ENCODE measurements around the gene DOCK4.

The DOCK4 gene

DNA sequence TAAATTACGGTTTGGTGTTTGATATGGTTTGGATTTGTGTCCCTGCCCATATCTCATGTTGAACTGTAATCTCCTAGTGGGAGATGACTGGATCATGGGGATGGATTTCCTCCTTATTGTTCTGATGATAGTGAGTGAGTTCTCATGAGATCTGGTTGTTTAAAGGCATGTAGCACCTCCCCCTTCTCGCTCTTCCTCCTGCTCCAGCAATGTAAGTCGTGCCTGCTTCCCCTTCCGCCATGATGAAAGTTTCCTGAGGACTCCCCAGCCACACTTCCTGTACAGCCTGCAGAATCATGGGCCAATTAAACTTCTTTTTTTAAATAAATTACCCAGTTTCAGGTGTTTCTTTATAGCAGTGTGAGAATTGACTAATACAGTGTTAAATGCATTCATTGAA lies 116.6 kb downstream of the DOCK4 start:
- Histone ChIP-seq H3K27ac (ENCODE audit: low read depth, low read length) (no peak overlapping the region), H3K9ac (ENCODE audit: low read length) (no peak overlapping the region), H3K9me2 (replicated peaks; ENCODE audit: insufficient read depth, low read length) (no peaks in the 10 kb centered on the region), H3K9me3 (ENCODE audit: insufficient read depth, low read length) (no peaks in the 10 kb centered on the region), H3K79me2 (ENCODE audit: insufficient read depth, low read length) (no peaks in the 10 kb centered on the region), H3K27me3 (ENCODE audit: low read length) (no peaks in the 10 kb centered on the region), H3K36me3 (ENCODE audit: low read length) (no peaks in the 10 kb centered on the region), H3F3A (ENCODE audit: insufficient read depth) (no peaks in the 10 kb centered on the region), H2AFZ (ENCODE audit: low read depth, low read length, severe bottlenecking) (no peak overlapping the region), H3K4me2 (ENCODE audit: low read depth, low read length, poor library complexity, severe bottlenecking) (no peak overlapping the region), H4K20me1 (ENCODE audit: low read depth, low read length) (no peaks in the 10 kb centered on the region), H3K4me3 (ENCODE audit: insufficient read depth, low read length, poor library complexity, severe bottlenecking) (no peak overlapping the region)
- TF ChIP-seq EZH2phosphoT487 (conservative IDR thresholded peaks at IDR 0.05; ENCODE audit: low read length), result no peak
- TF ChIP-seq, protein P1, sequence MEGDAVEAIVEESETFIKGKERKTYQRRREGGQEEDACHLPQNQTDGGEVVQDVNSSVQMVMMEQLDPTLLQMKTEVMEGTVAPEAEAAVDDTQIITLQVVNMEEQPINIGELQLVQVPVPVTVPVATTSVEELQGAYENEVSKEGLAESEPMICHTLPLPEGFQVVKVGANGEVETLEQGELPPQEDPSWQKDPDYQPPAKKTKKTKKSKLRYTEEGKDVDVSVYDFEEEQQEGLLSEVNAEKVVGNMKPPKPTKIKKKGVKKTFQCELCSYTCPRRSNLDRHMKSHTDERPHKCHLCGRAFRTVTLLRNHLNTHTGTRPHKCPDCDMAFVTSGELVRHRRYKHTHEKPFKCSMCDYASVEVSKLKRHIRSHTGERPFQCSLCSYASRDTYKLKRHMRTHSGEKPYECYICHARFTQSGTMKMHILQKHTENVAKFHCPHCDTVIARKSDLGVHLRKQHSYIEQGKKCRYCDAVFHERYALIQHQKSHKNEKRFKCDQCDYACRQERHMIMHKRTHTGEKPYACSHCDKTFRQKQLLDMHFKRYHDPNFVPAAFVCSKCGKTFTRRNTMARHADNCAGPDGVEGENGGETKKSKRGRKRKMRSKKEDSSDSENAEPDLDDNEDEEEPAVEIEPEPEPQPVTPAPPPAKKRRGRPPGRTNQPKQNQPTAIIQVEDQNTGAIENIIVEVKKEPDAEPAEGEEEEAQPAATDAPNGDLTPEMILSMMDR (IDR thresholded peaks at IDR 0.05; ENCODE audit: insufficient read depth, low read length, poor library complexity, severe bottlenecking), result no peak

GRCh38 chr7:112088484-112089016 lies 117.6 kb downstream of the DOCK4 start:
- no peak overlapping the region for H3K4me3 ChIP-seq (ENCODE audit: insufficient read depth, low read length, poor library complexity, severe bottlenecking)
- H3K4me2 ChIP-seq (ENCODE audit: low read depth, low read length, poor library complexity, severe bottlenecking), result no peak overlapping the region
- H3K27me3 ChIP-seq (ENCODE audit: low read length), result no peaks in the 10 kb centered on the region
- H2AFZ ChIP-seq (ENCODE audit: low read depth, low read length, severe bottlenecking), result no peak overlapping the region
- H3K36me3 ChIP-seq (ENCODE audit: low read length), result no peaks in the 10 kb centered on the region
- H3K79me2 ChIP-seq (ENCODE audit: insufficient read depth, low read length), result no peaks in the 10 kb centered on the region
- no peak overlapping the region for H3K9ac ChIP-seq (ENCODE audit: low read length)
- H3K27ac ChIP-seq (ENCODE audit: low read depth, low read length), result no peak overlapping the region
- H4K20me1 ChIP-seq (ENCODE audit: low read depth, low read length), result no peaks in the 10 kb centered on the region
- H3K9me3 ChIP-seq (ENCODE audit: insufficient read depth, low read length), result no peaks in the 10 kb centered on the region
- no peaks in the 10 kb centered on the region for H3F3A ChIP-seq (ENCODE audit: insufficient read depth)
- H3K9me2 ChIP-seq (replicated peaks; ENCODE audit: insufficient read depth, low read length), result no peaks in the 10 kb centered on the region
- TF ChIP-seq, protein P1 (IDR thresholded peaks at IDR 0.05; ENCODE audit: insufficient read depth, low read length, poor library complexity, severe bottlenecking), result no peak
- no peak for TF ChIP-seq EZH2phosphoT487 (conservative IDR thresholded peaks at IDR 0.05; ENCODE audit: low read length)

DNA sequence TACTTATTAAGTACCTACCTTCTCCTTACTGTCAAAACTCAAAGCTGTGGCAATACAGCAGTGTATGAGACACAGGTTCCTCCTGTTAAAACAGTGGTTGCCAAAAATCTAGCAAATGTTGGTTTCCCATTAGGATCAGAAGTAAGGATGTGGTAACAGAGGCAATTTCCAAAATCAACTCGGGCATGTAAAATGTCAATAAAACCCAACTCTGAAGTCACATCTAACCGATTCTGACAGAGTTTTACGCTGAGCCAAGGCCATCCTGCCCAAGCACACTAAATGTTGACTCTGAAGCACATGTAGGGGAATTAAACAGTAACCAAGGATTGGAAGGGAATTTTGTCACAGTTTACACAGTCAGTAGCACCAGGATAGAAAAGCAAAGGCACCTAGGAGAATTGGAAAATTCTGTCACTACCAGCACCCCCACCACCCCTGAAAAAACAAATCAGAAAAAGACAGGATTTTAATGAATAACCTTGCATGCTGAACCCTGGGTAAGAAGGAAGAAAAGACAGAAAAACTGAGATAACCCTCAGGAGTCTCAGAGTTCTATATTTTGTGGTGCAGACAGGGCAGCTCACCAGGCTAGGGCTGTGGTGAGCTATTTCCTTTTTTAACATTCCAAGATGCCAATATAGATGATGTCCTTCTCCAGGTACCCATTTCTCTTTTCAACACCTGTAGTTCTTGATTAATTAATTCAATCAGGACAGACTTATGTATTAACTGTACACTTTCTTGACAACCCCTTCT lies 119.5 kb downstream of the DOCK4 start:
- H4K20me1 ChIP-seq (ENCODE audit: low read depth, low read length), result no peaks in the 10 kb centered on the region
- TF ChIP-seq, protein P1 (IDR thresholded peaks at IDR 0.05; ENCODE audit: insufficient read depth, low read length, poor library complexity, severe bottlenecking), result no peak
- no peak for TF ChIP-seq EZH2phosphoT487 (conservative IDR thresholded peaks at IDR 0.05; ENCODE audit: low read length)
- H3K4me3 ChIP-seq (ENCODE audit: insufficient read depth, low read length, poor library complexity, severe bottlenecking), result no peak overlapping the region
- no peaks in the 10 kb centered on the region for H3K9me2 ChIP-seq (replicated peaks; ENCODE audit: insufficient read depth, low read length)
- H3K79me2 ChIP-seq (ENCODE audit: insufficient read depth, low read length), result no peaks in the 10 kb centered on the region
- H3K4me2 ChIP-seq (ENCODE audit: low read depth, low read length, poor library complexity, severe bottlenecking), result no peak overlapping the region
- no peak overlapping the region for H3K9ac ChIP-seq (ENCODE audit: low read length)
- 0 out of 2 replicates have a peak, but pooled peaks cover under 1% of the 10 kb centered on the region for H3F3A ChIP-seq (ENCODE audit: insufficient read depth)
- H3K27me3 ChIP-seq (ENCODE audit: low read length), result no peaks in the 10 kb centered on the region
- no peaks in the 10 kb centered on the region for H3K36me3 ChIP-seq (ENCODE audit: low read length)
- no peak overlapping the region for H3K27ac ChIP-seq (ENCODE audit: low read depth, low read length)
- H3K9me3 ChIP-seq (ENCODE audit: insufficient read depth, low read length), result no peaks in the 10 kb centered on the region
- H2AFZ ChIP-seq (ENCODE audit: low read depth, low read length, severe bottlenecking), result no peak overlapping the region
